ENCODE measurements around the gene PRIMPOL.
"Not testable (repeated sequence)": the region's sequence is repeated elsewhere in the genome, so short reads cannot be mapped to it uniquely, and the experiment has no call there.

- TF ChIP-seq CTCF (conservative IDR thresholded peaks at IDR 0.05 in 1 of 2, IDR thresholded peaks at IDR 0.05 in 1 of 2; ENCODE audit: low read depth in 1 of 2, low read length in 2 of 2); EZH2 (IDR thresholded peaks at IDR 0.05; ENCODE audit: low read length, missing control alignments): not testable (repeated sequence)
Observed at GRCh38 chr4:184607429-184607828, 42.1 kb upstream of the PRIMPOL start.

All from fibroblast of lung (primary cell).